Muscle layer of duodenum (tissue), 2 donors: ENCODE data around the gene SMIM17.

ENCODE experiments used
- H3K27ac ChIP-seq: one replicate; pipeline ENCODE4 v1.7.0; 2013; ENCODE audit warnings: mild to moderate bottlenecking, low read length
- H3K27me3 ChIP-seq: one replicate; pipeline ENCODE4 v1.7.0; 2013; ENCODE audit warnings: low read depth, mild to moderate bottlenecking, control low read depth, low read length
- H3K36me3 ChIP-seq, 2 donors: one replicate each; pipeline ENCODE4 v1.7.0; 2013; ENCODE audit warnings: low read length in 2 of 2, control low read depth in 1 of 2, mild to moderate bottlenecking in 1 of 2; ENCODE audit not compliant: insufficient read depth in 2 of 2, control insufficient read depth in 1 of 2
- H3K4me1 ChIP-seq, 2 donors: one replicate each; pipeline ENCODE4 v1.7.0; 2013; ENCODE audit warnings: low read length in 2 of 2, mild to moderate bottlenecking in 2 of 2, control low read depth in 1 of 2, moderate library complexity in 1 of 2; ENCODE audit not compliant: insufficient read depth in 2 of 2, control insufficient read depth in 1 of 2
- H3K4me3 ChIP-seq, 2 donors: one replicate each; pipeline ENCODE4 v1.7.0; 2013; ENCODE audit warnings: low read length in 2 of 2, low read depth in 1 of 2, mild to moderate bottlenecking in 1 of 2
- H3K9me3 ChIP-seq, 2 donors: one replicate each; pipeline ENCODE4 v1.7.0; 2013; ENCODE audit warnings: low read length in 2 of 2, control low read depth in 1 of 2, mild to moderate bottlenecking in 1 of 2; ENCODE audit not compliant: control insufficient read depth in 1 of 2
- donor health status: healthy.

Gene SMIM17

GRCh38 chr19:56613639-56614038 lies 29.3 kb upstream of the SMIM17 start:
- peaks cover 44 to 62% of the 10 kb centered on the region in 2 donors for H3K9me3 ChIP-seq
- H3K27ac ChIP-seq: no peak overlapping the region
- peak overlapping the region in 1 of 2 donors; percentile 24 for H3K4me3 ChIP-seq
- no peaks in the 10 kb centered on the region for H3K27me3 ChIP-seq
- H3K36me3 ChIP-seq: peaks cover 11 to 64% of the 10 kb centered on the region in 2 donors
- no peaks in the 10 kb centered on the region for H3K4me1 ChIP-seq

- Histone ChIP-seq H3K4me1 (no peaks in the 10 kb centered on the region), H3K36me3 (peaks cover 20 to 68% of the 10 kb centered on the region in 2 donors), H3K27me3 (no peaks in the 10 kb centered on the region), H3K27ac (no peak overlapping the region), H3K9me3 (peaks cover 42 to 62% of the 10 kb centered on the region in 2 donors), H3K4me3 (no peak overlapping the region)
Observed at GRCh38 chr19:56617531-56617930, 25.4 kb upstream of the SMIM17 start.

GRCh38 chr19:56619121-56619520 lies 23.8 kb upstream of the SMIM17 start:
- no peak overlapping the region for H3K27ac ChIP-seq
- peaks cover 33 to 59% of the 10 kb centered on the region in 2 donors for H3K9me3 ChIP-seq
- H3K27me3 ChIP-seq: no peaks in the 10 kb centered on the region
- H3K4me3 ChIP-seq: no peak overlapping the region
- H3K36me3 ChIP-seq: peaks cover 20 to 70% of the 10 kb centered on the region in 2 donors
- no peaks in the 10 kb centered on the region for H3K4me1 ChIP-seq

GRCh38 chr19:56622374-56622773 lies 20.6 kb upstream of the SMIM17 start:
- Histone ChIP-seq H3K27ac (no peak overlapping the region), H3K36me3 (peaks cover 22 to 66% of the 10 kb centered on the region in 2 donors), H3K27me3 (no peaks in the 10 kb centered on the region), H3K4me1 (no peaks in the 10 kb centered on the region), H3K9me3 (peaks cover 16 to 42% of the 10 kb centered on the region in 2 donors), H3K4me3 (peak overlapping the region in 1 of 2 donors; percentile 41)

DNA sequence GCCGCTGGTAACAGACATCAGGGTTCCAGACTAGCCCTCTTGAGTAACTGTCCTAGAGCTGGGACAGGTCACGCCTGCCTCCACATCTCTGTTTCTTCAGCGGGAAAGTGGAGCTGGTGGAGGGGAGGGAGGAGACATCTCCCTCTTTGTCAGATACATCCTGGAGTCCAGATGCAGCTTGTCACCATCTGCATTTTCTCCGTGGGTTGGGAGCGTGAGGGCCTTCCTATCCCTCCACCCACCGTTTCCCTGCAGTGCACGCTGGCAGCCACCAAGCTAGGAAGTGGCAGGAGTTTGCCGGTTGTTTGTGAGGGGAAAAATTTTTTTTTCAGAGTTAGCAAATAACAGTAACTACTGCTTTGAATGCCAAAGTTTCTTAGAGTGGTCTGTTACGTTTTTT lies 20.0 kb upstream of the SMIM17 start:
- Histone ChIP-seq H3K27ac (no peak overlapping the region), H3K4me3 (no peak overlapping the region), H3K9me3 (peaks cover 16 to 44% of the 10 kb centered on the region in 2 donors), H3K4me1 (no peaks in the 10 kb centered on the region), H3K27me3 (no peaks in the 10 kb centered on the region), H3K36me3 (peaks cover 19 to 62% of the 10 kb centered on the region in 2 donors)

DNA sequence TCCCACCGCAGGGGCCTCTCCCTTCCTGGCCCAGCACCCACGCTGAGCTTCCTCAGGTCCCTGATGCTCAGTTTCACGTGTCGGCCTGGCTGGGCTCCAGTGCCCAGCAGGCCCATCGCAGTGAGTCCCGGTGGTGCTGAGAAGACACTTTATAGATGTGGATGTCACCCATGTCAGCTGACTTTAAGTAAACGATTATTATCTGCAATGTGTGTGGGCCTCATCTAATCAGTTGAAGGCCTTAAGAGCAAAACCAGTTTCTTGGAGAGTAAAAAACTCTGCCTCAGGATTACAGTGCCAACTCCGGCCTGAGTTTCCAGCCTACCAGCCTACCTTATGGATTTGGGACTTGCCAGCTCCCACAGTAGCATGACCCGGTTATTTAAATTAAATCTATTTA lies 17.3 kb upstream of the SMIM17 start:
- H3K4me1 ChIP-seq: no peaks in the 10 kb centered on the region
- peaks cover 15 to 58% of the 10 kb centered on the region in 2 donors for H3K9me3 ChIP-seq
- H3K27me3 ChIP-seq: no peaks in the 10 kb centered on the region
- H3K27ac ChIP-seq: no peak overlapping the region
- H3K4me3 ChIP-seq: no peak overlapping the region
- H3K36me3 ChIP-seq: peaks cover 16 to 52% of the 10 kb centered on the region in 2 donors

DNA sequence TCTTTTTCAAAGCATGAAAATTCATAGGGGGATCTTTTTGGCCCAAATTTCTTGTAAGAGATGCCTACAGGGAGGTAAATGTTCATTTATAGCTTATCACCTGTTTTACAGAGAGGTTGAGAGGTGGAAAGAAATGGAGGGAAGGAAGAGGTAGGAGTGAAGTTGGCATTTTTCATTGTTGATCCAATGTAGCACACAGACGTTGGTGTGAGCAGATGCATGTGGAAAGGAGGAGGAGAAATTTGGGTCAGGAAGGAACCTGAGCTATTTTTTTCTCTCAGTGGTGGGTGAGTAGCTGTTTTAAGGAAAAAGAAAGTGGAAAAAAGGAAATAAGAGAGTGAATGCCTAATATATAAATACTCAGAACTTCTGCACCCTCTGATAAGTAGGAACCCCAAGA lies 9.9 kb upstream of the SMIM17 start:
- no peaks in the 10 kb centered on the region for H3K4me1 ChIP-seq
- H3K36me3 ChIP-seq: peaks cover 0 to 3% of the 10 kb centered on the region in 2 donors
- H3K4me3 ChIP-seq: no peak overlapping the region
- H3K27ac ChIP-seq: no peak overlapping the region
- H3K27me3 ChIP-seq: no peaks in the 10 kb centered on the region
- peaks cover 25 to 54% of the 10 kb centered on the region in 2 donors for H3K9me3 ChIP-seq

GRCh38 chr19:56637976-56638555 lies 4.9 kb upstream of the SMIM17 start:
- Histone ChIP-seq H3K36me3 (peaks cover 0 to 3% of the 10 kb centered on the region in 2 donors), H3K4me3 (no peak overlapping the region), H3K9me3 (peaks cover 15 to 31% of the 10 kb centered on the region in 2 donors), H3K27ac (no peak overlapping the region), H3K27me3 (no peaks in the 10 kb centered on the region), H3K4me1 (no peaks in the 10 kb centered on the region)

GRCh38 chr19:56639217-56639616 lies 3.7 kb upstream of the SMIM17 start:
- Histone ChIP-seq H3K4me3 (no peak overlapping the region), H3K4me1 (no peaks in the 10 kb centered on the region), H3K9me3 (peaks cover 4 to 21% of the 10 kb centered on the region in 2 donors), H3K27me3 (no peaks in the 10 kb centered on the region), H3K36me3 (no peaks in the 10 kb centered on the region), H3K27ac (no peak overlapping the region)

GRCh38 chr19:56643460-56643955 lies 549 bp downstream of the SMIM17 start:
- Histone ChIP-seq H3K27ac (no peak overlapping the region), H3K4me3 (no peak overlapping the region), H3K36me3 (peaks cover 0 to 10% of the 10 kb centered on the region in 2 donors), H3K4me1 (no peaks in the 10 kb centered on the region), H3K9me3 (peaks cover 3 to 14% of the 10 kb centered on the region in 2 donors), H3K27me3 (no peaks in the 10 kb centered on the region)

DNA sequence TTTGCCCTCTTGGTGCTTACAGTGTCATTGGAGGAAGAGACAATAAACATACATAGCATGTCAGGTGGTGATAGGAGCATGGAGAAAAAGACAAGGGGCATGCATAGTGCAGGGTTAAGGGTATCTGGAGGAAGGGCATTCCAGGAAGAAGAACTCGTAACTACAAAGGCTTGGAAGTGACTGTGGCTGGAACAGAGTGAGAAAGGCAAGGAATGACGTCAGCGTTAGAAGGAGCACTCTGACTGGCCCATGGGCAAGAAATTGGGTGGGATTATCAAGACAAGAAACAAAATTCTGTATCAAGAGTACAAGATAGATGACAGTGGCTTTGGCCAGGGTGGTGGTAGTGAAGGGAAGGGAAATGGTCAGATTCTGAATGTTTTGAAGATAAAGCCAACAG lies 11.2 kb downstream of the SMIM17 start:
- Histone ChIP-seq H3K4me1 (no peaks in the 10 kb centered on the region), H3K36me3 (no peaks in the 10 kb centered on the region), H3K9me3 (peaks cover 0 to 2% of the 10 kb centered on the region in 2 donors), H3K27ac (no peak overlapping the region), H3K4me3 (no peak overlapping the region), H3K27me3 (no peaks in the 10 kb centered on the region)
